HL-60/S4 treated with phorbol 12-myristate 13-acetate at 8.2 ng/mL for 4 days and 3 days (cell line): ENCODE results near the gene RNF150.

Experiments
- in situ Hi-C: fragments of 300-500 bp; cut with MboI; formaldehyde crosslinking; loops from 2 replicates; pipeline ENCODE4 v1.15.0; 2022; ENCODE audit warnings: low sequenced_read_pairs

Gene RNF150

GRCh38 chr4:140930557-140930956 lies 202.7 kb downstream of the RNF150 start:
- in situ Hi-C loops, result no loop called here

DNA sequence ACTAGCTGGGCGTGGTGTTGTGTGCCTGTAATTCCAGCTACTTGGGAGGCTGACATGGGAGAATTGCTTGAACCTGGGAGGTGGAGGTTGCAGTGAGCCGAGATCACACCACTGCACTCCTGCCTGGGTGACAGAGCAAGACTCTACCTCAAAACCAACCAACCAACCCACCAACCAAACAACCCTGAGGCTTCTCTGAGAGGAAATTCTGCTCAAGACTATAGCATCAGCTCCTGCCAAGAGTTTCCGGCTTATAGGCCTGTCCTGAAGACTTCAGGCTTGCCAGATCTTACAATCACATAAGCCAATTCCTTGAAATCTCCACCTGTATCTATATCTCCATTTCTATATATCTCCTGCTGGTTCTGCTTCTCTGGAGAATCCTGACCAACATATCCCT lies 203.3 kb downstream of the RNF150 start:
- in situ Hi-C loops, result no loop called here

- in situ Hi-C loops, result no loop called here
These were observed 204.4 kb downstream of the RNF150 start for GRCh38 chr4:140928880-140929279.

DNA sequence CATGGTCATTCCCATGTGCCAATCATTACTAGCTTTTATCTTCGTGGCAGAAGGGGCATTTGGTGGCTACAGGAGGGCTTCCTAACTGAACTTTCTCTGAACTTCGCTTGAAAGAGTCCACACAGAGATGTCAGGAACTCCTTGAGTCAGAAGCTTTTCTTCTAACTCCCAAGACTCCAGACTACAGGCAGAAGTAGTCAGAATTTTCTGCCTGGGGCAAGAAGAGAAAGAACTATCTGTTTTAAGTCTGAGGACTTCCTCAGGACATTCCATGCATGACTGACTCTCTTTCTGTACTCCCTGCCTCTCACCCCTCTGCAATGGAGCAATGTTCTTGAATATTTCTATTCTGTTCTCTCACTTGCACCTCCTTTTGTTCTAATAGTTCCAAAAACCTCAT lies 206.6 kb downstream of the RNF150 start:
- in situ Hi-C loops, result no loop called here

GRCh38 chr4:140925417-140925816 lies 207.9 kb downstream of the RNF150 start:
- in situ Hi-C loops, result no loop called here

DNA sequence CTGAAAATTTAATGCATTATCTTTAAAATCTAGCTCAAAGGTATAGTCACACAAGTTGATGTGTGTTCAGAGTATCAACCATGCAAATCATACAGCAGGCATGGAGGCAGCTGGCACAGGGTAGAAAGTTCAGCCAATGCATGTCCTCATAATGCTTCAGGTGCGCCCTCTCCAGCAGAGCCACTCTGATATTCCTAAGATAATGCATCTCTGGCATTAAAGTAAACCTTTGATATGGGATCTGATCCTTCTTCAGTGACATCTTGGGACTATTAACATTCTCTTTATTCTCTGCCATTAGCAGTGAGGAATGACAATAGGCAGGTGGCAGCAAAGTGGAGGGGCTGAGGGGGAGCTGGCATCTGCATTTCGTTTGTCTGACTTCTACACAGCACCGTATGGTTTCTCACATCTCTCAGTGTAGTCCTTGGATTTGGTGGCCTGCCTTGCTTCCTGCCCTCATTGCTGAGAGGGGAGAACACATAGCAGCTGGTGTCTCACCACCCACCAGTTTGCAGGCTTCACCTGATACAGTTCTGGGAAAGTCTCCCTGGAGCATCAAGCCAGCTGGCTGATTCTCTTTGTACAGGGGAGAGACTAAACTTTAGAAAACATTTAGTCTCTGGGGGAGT lies 208.4 kb downstream of the RNF150 start:
- in situ Hi-C loops, result no loop called here

GRCh38 chr4:140906993-140907962 lies 226.0 kb downstream of the RNF150 start:
- in situ Hi-C loops, result no loop called here

DNA sequence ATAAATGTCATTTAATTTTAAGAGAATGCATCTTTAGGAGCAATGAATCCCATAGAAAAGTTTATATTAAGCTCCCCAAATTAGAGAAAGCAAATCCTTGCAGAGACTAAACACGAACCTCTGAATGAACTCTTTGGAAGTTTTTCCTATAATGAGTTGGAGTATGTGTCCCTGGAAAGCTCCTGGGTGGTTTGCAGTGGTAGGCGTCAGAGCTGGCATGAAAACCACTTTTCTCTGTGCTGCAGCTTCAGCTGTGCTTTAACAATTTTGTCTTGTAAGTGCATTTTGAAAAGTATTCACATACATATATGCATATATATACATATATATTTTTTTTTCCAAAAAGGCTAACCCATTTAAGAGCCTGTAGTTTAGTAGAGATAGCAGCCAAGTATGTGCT lies 228.4 kb downstream of the RNF150 start:
- in situ Hi-C loops, result no loop called here

GRCh38 chr4:140903522-140904475 lies 229.5 kb downstream of the RNF150 start:
- in situ Hi-C loops, result no loop called here

GRCh38 chr4:140901736-140902336 lies 231.4 kb downstream of the RNF150 start:
- in situ Hi-C loops, result no loop called here

- in situ Hi-C loops, result no loop called here
These were observed 239.3 kb downstream of the RNF150 start for GRCh38 chr4:140893939-140894338.

DNA sequence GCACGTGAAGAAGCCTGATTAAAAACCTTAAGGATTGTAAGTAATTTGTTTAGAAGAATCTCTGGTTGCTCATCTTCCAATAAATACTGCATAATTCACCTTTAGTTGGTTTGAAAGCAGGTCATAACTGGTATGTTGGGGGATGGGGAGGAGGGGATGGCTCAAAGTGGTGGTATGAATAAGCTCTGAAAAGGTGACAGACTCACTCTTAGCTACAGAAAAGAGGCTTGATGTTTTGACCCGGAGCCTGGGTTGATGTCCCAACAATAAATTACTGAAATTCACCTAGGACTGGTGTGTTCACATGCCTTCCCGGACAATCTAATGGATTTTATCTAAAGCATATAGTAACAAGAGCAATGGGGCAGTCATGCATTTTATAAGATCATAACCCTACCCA lies 245.2 kb downstream of the RNF150 start:
- in situ Hi-C loops, result no loop called here

- in situ Hi-C loops, result no loop called here
These were observed 245.8 kb downstream of the RNF150 start for GRCh38 chr4:140887467-140887866.

GRCh38 chr4:140884431-140885058 lies 248.7 kb downstream of the RNF150 start:
- in situ Hi-C loops, result no loop called here

DNA sequence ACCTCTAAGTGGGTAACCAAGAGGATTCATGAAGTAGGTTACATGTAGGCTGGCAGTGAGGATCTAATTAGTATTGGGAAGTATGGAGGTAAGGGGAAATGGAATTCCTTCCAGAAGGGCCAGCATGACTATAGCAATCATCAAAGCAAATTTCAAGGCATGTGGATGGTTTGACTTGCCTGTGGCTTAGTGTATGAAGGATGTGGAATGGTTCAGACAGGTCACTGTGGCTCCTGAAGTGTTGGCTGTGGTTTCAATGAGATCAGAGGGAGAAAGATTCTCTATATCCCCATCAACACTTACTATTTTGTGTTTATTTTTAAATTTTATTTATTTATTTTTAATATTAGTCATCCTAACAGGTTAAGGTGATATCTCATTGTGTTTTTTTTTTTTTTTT lies 255.5 kb downstream of the RNF150 start:
- in situ Hi-C loops, result no loop called here

DNA sequence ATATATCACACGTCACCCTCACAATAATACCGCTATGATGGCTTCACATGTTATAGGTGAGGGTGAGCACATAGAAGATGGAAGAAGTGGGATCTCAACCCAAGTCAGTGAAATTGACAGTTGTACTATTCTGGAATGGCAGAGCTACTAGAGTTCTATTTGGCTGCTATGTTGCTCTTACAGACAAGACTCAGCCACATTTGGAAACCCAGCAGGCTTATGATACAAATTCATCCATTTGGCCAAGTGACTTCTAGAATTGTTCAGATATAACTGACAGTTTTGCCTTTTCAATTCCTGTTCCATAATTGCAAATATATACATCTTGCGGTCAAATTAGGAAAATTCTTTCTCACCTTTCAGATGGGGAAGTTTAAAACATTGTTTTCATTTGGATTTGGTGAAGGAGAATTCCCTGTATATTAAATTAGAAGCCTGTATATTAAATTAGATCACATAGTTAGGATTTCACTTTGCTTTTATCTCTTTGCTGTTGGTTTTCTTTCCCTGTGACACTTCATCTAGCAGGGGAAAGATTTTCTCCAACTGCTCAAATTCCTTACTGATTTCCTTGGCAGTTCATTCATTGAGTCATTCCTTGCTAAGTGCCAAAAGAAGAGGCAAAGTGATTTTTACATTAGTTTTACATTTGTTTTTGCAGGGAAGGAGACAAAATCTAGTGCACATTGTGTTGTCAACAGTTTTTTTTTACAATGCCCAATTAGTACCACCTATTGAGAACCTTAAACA lies 256.5 kb downstream of the RNF150 start:
- in situ Hi-C loops, result no loop called here

DNA sequence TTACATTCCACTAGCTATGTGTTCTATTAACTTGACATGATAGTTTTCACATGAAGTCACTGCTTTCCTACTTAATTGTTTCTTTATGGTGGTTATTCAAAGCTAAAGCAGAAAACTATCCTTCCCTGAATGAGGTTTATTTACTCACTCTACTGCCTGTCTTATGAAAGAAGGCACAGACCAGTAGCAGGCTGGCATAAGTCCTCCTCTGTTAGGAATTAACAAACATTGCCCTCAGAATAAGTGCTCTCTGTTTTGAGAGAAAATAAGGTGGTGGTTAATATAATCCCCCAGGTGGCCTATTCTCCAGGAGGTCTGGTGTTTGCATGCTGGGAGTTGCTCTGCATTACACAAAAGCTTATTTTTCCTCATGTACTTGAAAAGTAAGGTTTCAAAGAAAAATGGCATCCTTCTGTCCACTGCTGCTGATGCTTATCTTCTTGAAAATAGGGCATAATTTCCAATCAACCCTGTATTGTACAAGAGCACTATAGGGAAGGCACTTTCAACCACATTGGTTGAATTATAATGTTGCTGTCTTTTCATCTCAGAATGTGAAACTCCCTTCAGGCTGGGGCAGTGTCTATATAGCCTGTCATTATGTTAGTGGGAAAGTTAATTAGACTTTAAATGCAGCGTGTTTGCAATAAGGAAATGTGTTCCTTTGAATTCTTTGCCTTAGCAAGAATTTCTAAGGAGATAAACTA lies 257.4 kb downstream of the RNF150 start:
- in situ Hi-C loops, result no loop called here

GRCh38 chr4:140874056-140874455 lies 259.2 kb downstream of the RNF150 start:
- in situ Hi-C loops, result no loop called here

DNA sequence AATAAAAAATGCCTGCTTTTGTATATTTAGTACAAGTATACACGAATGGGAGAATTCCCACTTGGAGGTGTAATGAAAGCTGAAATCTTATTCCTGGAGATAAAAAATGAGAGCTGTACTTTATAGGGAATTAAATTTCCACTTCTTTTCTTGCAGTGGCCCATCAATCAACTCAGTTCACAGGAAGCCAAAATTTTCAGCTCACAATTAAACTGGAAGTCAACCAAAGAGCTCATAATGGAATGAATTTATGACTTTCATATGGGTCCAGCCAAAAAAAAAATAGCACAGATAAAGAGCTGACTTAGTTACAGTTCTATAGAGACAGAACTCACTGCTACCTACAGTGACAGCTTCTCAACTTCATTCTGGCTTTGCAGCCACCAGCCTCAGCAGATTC lies 261.9 kb downstream of the RNF150 start:
- in situ Hi-C loops, result no loop called here
